AG08395 (cell line): ENCODE measurements around the gene U2AF2.

ENCODE experiments used
- DNase-seq: peaks from one replicate; pipeline ENCODE4 v3.0.0; 2012; ENCODE audit warnings: mixed read lengths, low spot score

Gene U2AF2

DNA sequence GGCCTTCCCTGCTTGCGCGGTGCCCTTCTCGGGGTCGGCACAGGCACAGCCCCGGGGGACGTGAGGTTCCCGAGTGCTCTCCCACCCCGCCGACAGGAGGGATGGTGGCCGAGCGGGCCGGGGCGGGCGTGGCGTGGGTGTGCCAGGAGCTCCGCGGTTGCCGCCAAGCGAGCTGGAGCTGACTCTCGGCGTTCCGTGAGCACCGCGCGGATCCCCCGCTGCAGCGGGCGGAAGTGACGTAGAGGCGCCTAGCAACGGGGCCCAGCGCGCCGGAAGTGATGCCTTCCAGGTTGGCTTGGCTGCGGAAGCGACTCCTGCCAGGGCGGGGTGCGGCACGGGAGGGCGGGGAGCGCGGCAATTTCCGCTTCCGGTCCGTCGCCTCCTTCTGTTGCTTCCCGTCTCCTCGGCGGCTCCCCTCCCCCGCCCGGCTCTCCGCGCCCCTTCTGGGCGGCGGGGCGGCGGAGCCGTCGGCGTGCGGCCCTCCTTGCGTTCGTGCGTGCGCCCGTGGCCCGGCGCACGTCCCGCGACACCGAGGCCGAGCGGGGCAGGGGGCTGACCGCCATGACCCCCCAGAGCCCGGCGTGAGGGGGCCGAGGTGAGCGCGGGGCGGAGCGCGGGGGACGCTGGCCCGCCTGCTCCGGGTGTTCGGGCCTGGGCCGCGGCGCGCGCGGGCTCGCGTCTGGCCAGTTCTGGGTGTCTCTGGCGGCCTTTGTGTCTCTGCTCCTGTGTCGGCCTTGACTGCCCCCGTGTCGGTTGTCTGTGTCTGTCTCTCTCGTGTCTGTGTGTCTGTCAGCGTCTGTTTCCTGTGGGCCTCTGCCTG is 20.2 kb downstream of the U2AF2 start, which contains the start of gene EPN1:
EPN1 (plus strand) TSS at position 386 of the 820 bp plus-strand sequence. CDS start 3,402 bp downstream, outside the sequence.
- DNase-seq = peak; percentile 99

DNA sequence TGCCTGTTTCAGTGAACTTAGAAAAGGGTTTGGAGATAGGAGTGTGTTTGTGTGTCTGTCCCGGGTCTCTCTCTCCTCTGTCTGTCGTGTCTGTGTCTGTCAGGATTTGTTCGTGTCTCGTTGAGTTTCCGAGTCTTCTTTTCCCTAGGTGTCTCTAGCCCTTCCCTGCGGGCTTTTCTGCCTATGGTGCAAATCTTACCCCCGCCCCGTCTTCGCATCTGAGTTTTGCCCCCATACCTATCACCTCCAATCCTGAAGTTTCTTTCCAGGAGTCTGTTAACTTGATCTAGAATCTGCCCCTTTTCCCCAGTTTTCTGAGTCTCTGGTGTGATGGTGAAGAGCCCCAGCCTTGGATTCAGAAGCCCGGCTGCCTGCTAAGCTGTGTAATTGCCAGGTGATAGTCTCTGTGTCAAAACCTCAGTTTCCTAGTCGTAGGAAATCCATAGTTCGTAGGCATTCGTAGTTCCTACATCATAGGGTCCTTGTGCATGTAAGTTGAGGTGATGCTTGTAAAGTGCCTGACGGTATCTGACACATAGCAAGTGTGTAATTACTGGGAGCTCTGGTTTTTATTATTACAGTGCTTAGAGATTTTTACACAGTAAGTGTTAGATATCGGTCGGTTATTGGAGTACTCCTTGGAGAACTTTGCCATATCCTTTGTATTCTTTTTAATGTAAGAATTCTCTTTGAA is 21.0 kb downstream of the U2AF2 start:
- DNase-seq = no peak

DNA sequence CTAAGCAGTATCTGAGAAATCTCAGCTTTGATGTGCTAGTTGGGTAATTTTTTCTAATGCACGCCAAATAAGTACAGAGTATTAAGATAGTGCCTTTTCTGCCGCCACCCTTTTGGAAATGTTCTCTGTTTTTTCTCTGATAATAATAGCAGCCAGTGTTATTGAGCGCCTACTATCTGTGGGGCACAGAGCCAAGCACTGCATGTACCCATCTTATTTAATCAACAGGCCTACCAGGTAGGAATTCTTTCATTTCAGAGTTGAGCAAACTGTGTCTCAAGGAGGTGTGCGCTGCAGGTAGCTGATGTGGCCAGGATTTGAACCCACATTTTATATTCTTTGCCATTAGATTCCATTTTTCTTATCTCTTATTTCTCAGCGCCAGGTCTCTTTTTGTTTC is 21.5 kb downstream of the U2AF2 start:
- no peak for DNase-seq

DNA sequence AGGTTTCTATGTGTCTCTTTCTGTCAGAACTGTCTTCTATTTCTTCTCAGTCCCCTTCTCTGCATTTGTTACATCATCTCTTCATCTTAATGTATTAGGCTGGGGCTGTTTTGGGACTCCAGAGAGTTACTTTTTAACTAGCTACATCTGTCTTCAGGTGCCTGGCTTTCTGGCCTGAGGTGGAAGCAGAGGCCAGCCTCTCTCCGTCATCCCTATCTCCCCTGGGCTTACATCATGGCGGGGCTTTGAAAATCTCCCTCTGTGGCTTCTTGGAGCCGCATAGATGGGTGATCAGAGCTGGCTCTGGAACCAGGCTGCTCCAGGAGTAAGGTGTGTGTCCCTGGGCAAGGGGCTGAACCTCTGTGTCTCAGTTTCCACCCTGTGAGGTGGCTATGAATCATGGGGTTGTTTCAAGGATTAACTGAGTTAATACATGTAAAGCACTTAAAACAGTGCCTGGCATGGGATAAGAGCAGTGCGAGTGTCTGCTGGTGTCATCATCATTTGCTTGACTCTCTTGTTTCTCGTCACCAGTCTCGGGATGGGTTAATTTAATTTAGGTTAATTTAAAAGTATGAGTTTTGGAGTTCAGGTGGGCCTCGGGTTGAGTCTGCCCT is 22.2 kb downstream of the U2AF2 start:
- no peak for DNase-seq

DNA sequence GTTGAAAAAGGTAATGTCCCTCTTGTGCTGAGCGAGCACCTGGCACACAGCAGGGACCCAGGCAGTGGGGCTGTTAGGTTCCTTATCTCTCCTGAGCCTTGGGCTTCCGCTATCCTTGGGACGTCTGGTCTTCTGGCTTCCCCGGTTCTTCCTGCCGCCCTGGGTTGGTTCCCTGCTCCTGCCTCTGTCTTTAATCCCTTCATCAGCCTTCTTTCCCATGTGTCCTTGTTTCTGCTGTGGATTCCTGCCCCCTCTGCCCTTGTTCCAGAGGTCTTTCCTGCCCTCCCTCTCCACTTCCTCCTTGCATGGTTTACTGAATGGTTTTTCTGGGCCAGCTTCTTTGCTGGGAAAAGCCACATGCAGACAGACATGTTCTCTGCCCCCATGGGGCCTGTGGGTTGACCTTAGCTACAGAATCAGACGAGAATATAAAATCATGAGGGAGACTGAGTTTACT is 22.8 kb downstream of the U2AF2 start:
- DNase-seq = no peak

DNA sequence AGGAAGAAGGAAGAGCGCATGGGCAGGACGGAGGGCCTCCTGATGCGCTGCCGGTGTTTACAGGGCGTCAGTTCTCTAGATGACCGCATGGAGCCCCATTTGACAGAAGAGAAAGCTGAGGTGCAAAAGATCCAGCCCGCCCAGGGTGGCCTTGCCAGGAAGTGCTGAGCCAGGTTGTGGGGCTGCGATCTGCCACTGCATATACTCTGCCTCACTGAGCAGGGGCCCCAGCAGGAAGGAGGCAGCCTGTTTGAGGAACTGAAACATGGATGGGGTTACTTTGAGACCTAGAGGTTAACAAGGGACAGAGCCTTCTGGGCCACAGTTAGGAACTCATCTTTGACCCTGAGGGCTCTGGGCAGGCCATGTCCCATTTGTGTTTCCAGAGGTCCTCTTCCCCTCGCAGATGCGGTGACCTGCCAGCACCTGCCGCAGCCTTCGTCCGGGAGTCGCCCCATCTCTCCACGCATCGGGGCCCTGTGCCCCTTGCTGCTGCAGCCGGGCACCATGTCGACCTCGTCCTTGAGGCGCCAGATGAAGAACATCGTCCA is 23.4 kb downstream of the U2AF2 start:
- DNase-seq = no peak

DNA sequence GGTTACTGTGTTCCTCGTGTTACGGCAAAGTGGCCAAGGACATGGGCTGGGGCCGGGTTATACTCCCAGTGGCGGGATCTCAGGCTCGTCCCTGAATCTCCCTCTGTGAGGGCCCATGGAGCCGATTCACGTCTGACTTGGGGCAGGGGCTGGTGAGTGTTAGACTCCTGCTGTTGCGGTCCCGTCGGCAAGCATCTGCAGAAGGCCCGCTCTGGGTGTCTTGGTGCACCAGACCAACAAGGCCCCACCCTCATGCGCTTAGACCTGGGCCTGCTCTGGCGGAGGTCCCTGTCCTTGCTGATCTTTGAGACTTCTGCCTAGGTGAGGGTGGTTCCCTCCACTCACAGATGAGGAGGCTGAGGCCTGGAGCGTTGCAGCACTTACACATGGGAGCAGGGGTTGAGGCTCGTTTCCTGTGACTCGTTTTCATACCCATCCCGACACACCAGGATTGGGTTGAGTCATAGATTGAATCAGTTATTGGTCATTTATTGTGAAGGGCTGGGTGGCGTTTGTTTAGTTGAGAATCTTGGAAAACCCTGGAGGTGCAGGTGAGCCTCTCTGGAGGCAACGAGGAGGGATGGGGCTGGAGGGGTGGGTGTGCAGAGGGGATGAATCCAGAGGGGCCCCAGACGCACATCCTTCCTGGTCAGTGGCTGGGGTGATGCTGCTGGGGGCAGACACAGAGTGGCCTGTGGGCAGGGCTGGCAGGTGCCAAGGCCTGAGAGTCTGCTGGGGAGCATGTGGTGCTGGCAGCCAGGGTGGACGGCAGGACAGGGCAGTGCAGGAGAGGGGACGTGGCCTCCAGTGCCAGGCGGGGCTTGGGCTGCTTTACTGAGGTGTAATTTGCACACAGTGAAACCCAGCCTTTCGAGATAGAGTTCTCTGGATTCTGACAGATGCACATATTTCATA is 24.8 kb downstream of the U2AF2 start:
- DNase-seq = no peak

DNA sequence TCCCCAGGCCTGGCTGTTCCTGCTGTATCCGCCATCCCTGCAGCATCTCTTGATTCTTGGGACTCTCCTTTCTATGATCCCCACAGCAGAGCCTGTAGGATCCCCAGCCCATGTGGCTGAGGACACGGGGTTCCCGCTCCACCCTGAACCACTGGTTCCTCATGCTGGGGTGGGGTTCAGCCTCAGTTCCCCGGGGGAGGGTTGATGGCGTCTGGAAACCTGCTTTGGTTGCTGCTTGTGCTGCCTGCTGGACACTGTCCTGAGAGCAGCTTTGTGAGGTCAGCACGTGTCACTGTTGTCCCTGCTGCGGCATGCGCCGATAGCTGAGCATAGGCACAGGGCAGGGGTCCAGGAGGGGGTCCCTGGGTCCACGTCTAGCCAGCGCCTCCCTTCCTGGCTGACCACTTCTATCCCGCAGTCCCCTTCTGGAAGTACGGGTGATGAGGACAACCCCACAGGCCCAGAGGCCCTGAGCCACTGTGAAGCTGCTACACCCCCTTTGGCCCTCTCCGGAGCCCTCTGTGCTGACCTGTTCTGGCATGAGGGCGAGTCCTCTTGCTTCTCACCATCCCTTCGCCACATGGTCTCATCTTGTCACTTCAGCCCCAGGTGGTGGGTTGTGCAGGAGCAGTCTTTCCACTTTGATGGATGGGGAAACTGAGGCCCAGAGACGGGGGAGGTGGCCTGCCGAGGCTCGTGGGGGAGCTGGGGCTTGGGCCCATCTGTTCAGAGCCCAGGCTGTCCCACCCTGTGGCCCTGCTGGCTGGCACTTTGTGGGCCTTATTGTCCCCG is 25.7 kb downstream of the U2AF2 start:
- DNase-seq = no peak

DNA sequence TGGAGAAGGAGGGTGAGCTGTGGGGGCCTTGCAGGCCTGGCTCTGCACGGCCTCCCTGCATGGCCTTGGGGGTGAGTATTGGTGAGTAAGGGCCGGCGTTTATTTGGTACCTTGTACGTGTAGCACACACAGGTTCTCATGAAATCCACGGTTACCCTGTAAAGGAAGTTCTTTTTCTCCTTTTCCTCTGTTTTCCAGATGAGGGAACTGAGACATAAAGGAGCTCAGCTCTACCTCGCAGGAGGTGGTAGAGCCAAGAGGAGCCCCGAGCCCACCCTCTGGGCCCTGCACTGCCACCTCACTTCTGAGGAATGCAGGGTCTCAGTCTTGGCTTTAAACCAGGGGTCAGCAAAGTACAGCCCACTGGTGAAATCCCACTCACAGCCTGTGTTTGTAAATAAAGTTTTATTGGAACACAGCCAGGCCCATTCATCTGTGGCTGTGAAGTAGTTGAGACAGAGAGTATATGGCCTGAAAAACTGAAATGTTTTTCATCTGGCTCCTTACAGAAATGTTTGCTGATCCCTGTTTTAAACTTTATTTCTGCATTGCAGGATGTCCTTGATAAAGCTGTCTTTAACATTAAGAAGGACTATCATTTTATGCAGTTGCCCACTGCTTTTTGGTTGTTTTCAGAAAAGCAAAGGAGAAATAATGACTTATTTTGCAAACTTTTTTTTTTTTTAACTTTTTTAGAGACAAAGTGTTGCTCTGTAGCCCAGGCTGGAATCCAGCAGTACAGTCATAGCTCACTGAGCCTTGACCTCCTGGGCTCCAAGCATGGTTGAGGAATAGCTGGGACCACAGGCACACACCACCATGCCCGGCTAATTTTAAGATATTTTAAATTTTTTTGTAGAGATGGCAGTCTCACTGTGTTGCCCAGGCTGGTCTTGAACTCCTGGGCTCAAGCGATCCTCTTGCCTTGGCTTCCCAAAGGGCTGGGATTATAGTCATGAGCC is 26.6 kb downstream of the U2AF2 start:
- no peak for DNase-seq

DNA sequence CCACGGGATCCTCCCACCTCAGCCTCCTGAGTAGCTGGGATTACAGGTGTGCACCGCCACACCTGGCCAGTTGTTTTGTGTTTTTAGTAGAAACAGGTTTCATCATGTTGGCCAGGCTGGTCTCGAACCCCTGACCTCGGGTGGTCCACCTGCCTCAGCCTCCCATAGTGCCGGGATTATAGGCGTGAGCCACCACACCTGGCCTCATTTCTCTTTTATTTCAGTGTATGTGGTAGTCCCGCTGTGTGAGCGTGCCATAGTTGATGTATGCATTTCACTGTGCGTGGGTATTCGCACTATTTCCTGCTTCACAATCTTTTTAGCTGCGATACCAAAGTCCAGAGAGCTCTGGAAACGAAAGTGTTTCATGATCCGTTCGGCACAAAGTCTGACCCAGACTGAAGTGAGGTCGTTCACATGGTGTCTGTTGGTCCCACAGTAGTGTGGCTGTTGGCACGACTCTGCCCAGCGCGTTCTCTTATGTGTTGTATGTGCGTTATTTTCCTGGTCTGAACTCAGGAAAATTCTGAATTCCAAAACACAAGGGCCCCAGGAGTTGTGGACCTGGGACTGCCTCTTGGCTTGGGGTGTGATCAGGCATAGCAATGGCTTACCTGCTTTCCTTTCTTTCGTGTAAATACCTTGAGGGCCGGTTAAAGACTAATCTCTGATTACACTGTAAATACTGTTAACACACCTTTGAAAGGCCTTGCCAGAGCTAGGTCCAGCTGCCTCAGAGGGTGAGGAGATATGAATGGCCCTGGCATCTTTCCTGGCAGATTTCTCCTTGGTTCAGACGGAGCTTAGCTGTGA is 28.8 kb downstream of the U2AF2 start:
- no peak for DNase-seq

DNA sequence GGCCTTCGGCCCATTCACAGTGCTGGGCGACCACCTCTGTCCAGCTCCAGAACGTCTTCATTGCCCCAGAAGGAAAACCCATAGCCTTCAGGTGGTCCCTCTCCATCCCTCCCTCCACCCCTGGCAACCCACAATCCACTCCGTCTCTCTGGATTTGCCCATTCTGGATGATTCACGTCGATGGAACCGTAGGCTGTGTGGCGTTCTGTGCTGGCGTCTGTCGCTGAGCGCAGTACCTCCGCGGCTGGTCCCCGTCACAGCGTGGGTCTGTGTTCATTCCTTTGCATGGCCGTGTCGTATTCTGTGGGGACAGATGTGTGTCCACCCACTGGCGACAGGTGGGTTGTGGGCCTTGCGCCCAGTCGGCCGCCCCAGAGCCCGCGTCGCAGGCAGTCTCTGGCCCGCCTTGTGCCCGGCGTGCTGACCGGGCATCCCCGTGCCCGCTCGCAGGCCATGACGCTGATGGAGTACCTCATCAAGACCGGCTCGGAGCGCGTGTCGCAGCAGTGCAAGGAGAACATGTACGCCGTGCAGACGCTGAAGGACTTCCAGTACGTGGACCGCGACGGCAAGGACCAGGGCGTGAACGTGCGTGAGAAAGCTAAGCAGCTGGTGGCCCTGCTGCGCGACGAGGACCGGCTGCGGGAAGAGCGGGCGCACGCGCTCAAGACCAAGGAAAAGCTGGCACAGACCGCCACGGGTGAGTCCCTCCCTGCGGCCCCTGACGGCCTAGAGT is 30.3 kb downstream of the U2AF2 start:
- DNase-seq = no peak

DNA sequence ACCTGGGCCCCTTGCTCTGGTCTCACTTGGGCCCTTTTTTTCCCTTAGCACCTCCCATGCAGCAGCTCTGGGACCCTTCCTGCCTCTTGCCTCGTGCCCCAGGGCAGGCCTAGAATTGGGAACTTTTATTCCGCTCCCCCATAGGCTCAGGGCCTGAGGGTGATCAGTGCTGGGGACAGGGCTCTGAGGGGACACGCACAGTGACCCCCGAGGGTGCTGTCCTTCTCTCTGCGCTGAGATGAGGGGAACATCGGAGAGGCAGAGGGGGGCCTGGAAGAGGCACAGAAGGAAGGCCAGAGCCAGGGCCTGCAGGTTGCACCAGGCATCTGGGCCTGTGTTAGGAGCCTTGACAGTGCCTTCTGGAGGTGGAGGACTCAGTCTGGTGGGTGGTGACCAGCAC is 30.9 kb downstream of the U2AF2 start:
- DNase-seq = no peak

DNA sequence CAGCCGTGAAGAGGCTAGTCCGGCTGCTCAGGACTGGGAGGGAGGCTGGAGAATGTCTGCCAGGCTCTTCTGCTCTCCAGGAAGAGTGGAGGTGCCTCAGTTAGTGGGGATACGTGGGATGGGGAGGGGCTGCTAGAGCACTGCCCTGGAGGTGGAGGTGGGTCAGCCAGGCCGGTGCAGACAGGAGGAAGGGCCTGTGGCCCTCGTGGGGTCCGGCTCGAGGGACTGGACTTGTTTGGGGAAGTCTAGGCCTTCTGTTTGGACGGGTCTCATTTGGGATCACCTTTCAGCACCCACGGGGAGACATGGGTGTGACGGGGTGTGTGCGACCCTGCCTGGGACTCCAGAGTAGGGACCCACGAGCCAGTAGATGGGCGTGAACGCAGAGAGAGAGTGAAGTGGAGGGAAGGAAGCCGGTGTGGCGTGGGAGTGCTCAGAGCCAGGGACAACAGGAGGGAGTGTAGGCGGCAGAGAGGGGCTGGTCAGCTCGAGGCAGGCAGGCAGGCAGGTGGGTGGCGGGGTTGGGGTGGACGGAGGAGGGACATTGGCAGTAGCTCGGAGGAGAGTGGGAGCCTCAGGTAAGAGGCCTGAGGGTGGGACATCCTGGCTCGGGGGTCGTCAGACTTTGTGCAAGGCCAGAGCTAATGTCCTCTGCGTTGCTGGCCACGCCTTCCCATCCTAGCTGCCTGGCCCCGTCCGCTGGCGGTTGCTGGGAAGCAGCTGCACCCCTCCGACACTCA is 31.6 kb downstream of the U2AF2 start:
- DNase-seq = no peak

DNA sequence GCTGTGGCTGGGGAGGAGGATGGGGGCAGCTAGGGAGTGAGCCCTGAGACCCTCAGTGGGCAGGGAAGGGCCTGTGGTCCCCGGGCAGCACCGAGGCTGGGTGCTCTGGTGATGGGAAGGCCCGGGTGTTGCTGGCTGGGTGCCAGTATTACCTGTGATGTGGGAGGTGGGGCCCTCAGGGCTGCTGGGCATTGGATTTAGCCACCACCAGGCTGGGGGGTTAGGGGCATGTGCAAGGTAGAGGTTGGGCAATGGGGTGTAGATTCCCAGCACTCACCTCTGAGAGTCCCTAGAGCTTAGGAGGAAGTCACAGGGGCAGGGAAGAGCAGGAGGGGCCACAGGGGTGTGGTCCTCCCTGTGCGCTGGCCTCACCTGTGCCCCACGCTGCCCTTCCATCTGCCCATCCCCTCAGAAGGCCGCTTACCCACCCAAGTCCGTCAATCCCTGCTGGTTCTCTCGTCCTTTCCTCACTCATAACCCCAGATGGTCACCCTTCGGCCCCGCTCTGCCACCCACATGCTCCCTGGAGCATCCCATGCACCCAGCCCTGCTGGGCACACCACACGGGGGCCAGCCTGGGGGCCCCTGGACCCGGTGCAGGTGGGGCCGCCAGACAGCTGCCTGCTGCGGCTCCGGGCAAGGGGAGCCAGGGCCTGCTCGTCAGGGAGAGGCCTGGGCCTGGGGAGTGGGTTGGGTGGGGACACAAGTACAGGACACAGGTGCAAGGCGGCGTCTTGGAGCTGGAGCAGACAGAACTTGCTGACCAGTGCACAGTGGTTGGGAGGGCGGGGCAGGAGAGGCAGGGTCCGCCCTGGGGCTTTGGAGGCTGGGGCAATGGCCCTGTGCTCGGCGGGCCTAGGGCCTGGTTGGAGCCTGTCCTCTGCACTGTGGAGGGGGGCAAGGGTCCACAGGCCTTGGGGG is 32.7 kb downstream of the U2AF2 start:
- DNase-seq = no peak

DNA sequence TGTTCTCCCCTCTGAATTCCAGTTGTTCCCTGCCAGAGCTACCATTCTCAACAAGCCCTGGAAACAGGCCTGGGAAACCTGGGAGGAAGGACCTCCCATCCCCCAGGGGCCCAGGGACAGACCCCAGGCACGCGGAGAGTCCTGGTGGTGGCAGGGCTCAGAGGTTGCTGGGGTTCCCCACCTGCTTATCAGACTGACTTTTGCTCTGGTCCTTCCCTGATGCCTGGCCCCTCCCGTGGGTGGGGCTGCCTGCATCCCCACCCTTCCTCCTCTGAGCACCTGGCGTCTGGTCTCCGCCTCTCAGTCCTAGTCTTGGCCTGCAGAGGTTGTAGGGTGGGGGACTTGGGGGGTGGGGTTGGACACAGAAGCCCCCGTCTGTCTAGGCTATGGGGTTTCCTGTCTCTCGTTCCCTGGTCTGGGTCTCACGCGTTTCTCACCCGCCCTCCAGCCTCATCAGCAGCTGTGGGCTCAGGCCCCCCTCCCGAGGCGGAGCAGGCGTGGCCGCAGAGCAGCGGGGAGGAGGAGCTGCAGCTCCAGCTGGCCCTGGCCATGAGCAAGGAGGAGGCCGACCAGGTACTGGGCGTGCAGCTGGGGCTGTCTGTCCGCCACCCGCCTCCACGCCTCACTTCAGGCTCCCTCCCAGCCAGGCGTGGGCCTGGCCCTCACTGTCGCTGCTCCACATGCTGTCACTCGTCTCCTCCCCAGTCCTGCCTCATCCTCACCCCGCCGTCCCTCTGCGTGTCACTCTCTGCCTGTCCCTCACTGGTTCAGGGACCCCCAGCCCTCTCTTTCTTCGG is 33.8 kb downstream of the U2AF2 start:
- no peak for DNase-seq
